HepG2 (cell line): ENCODE measurements around the gene RPL38. TPM values are rescaled to one million over a fixed set of nuclear protein-coding genes. Genes with fewer than 3 reads are reported as not detected.

Experiments
- ATAC-seq: fragments of 200-7000 bp; cut with Tn5 transposase; 3 replicates; pipeline ENCODE4 v1.9.1; 2020; ENCODE audit warnings: mild to moderate bottlenecking, moderate library complexity
- BruUV-seq: library from RNA; stranded (reverse); fragments of 400-500 nt; replicated peaks from 2 replicates; lab custom pipeline; 2021; lab: Mats Ljungman, UMichigan
- CTCF ChIA-PET: fragments of 300-600 bp; formaldehyde crosslinking; extraction: SDS; loops from one replicate; lab custom pipeline; 2021; ENCODE audit warnings: low total read pairs, inconsistent platforms, low intra/inter-chr PET ratio; lab: Yijun Ruan, JAX
- POLR2A ChIA-PET: fragments of 350-600 bp; sonication (Branson Sonifier 250); formaldehyde crosslinking; loops from one replicate; lab custom pipeline; 2020; ENCODE audit warnings: antibody characterized with exemption, inconsistent platforms; lab: Yijun Ruan, JAX
- DNase-seq: peaks from one replicate; pipeline ENCODE4 v3.0.0-alpha.2; 2015; ENCODE audit warnings: low spot score
- FAIRE-seq: peaks from 3 replicates; lab custom pipeline; 2011; peaks lifted over from hg19 to GRCh38; lab: Jason Lieb, UNC
- H2AFZ ChIP-seq: one replicate; pipeline ENCODE4 v1.6.1; 2011; ENCODE audit warnings: low read length, inconsistent platforms
- H3K27ac ChIP-seq: fragments of 300-600 bp; 3 replicates; pipeline ENCODE4 v1.8.0; 2011; ENCODE audit warnings: mixed run types, mild to moderate bottlenecking, mixed read lengths, low read length, inconsistent platforms; ENCODE audit not compliant: insufficient read depth; ENCODE audit errors: extremely low read length
- H3K27me3 ChIP-seq, 2 experiments: fragments of 200-600 bp in 1 of 2; 2 replicates in 1 of 2; 3 replicates in 1 of 2; pipeline versions ENCODE4 v1.6.0 to v1.8.0; 2011; ENCODE audit warnings: low read length in 2 of 2, mild to moderate bottlenecking in 2 of 2, moderate library complexity in 2 of 2, inconsistent platforms in 1 of 2; ENCODE audit not compliant: insufficient read depth in 2 of 2, control insufficient read depth in 1 of 2
- H3K36me3 ChIP-seq, 2 experiments: fragments of 200-600 bp in 1 of 2; replicated peaks in 1 of 2; 2 replicates in 1 of 2; 3 replicates in 1 of 2; pipeline versions ENCODE4 v1.5.1 to v1.8.0; 2011; ENCODE audit warnings: low read length in 2 of 2, inconsistent platforms in 1 of 2; ENCODE audit not compliant: insufficient read depth in 2 of 2, control insufficient read depth in 1 of 2
- H3K4me1 ChIP-seq: 2 replicates; pipeline ENCODE4 v1.5.1; 2012; ENCODE audit warnings: low read length, inconsistent platforms; ENCODE audit not compliant: insufficient read depth
- H3K4me2 ChIP-seq: 2 replicates; pipeline ENCODE4 v1.6.0; 2011; ENCODE audit warnings: low read depth, low read length, inconsistent platforms
- H3K4me3 ChIP-seq, 3 experiments: fragments of 200-600 bp in 1 of 3; sonication (generic), shearing (Covaris generic) in 1 of 3; replicated peaks in 1 of 3; 2 replicates each; pipeline ENCODE4 v1.5.1; 2011 to 2016; ENCODE audit warnings: low read length in 3 of 3, inconsistent platforms in 2 of 3, low read depth in 2 of 3, mild to moderate bottlenecking in 2 of 3, control low read depth in 1 of 3, mixed read lengths in 1 of 3; ENCODE audit not compliant: insufficient read depth in 1 of 3
- H3K79me2 ChIP-seq: one replicate; pipeline ENCODE4 v1.6.1; 2011; ENCODE audit warnings: low read length, inconsistent platforms; ENCODE audit not compliant: insufficient read depth
- H3K9ac ChIP-seq: 2 replicates; pipeline ENCODE4 v1.6.0; 2011; ENCODE audit warnings: mild to moderate bottlenecking, low read depth, low read length, inconsistent platforms; ENCODE audit not compliant: insufficient read depth
- H3K9me3 ChIP-seq: 2 replicates; pipeline ENCODE4 v1.5.1; 2012; ENCODE audit warnings: mild to moderate bottlenecking, low read length
- H4K20me1 ChIP-seq: 2 replicates; pipeline ENCODE4 v1.6.0; 2011; ENCODE audit warnings: inconsistent platforms, mild to moderate bottlenecking, low read length, moderate library complexity; ENCODE audit not compliant: insufficient read depth
- ATRX ChIP-seq: sonication (generic); formaldehyde crosslinking; IDR thresholded peaks from 2 replicates; pipeline ENCODE4 v1.4.0; 2020; ENCODE audit warnings: missing genetic modification reagents, borderline replicate concordance
- CREB3 ChIP-seq: sonication (generic); formaldehyde crosslinking; IDR thresholded peaks from 2 replicates; pipeline ENCODE4 v1.5.0; 2020; ENCODE audit warnings: missing genetic modification reagents
- GZF1 ChIP-seq: sonication (generic); formaldehyde crosslinking; IDR thresholded peaks from 2 replicates; pipeline ENCODE4 v1.5.1; 2020; ENCODE audit warnings: mild to moderate bottlenecking, missing genetic modification reagents
- HOMEZ ChIP-seq: IDR thresholded peaks from 2 replicates; pipeline ENCODE4 v1.6.1; 2016; ENCODE audit warnings: low read depth
- NBN ChIP-seq: fragments of 450-650 bp; conservative IDR thresholded peaks from 2 replicates; pipeline ENCODE4 v1.6.1; 2017
- PAWR ChIP-seq: sonication (generic); formaldehyde crosslinking; IDR thresholded peaks from 2 replicates; pipeline ENCODE4 v1.4.0; 2020; ENCODE audit warnings: missing genetic modification reagents, mild to moderate bottlenecking, borderline replicate concordance
- PRPF4 ChIP-seq: fragments of 200-400 bp; formaldehyde crosslinking; IDR thresholded peaks from 2 replicates; pipeline ENCODE4 v1.6.1; 2016; ENCODE audit warnings: low read length, low read depth; ENCODE audit not compliant: poor library complexity, severe bottlenecking
- RAD51 ChIP-seq: fragments of 450-650 bp; IDR thresholded peaks from 2 replicates; pipeline ENCODE4 v1.6.1; 2016; ENCODE audit warnings: borderline replicate concordance
- STAG1 ChIP-seq: sonication (generic); formaldehyde crosslinking; IDR thresholded peaks from 2 replicates; pipeline ENCODE4 v1.4.0; 2020; ENCODE audit warnings: missing genetic modification reagents
- ZBTB25 ChIP-seq: IDR thresholded peaks from 2 replicates; pipeline ENCODE4 v1.6.1; 2018; ENCODE audit warnings: missing genetic modification reagents
- ZFP36L1 ChIP-seq: sonication (generic); formaldehyde crosslinking; IDR thresholded peaks from 2 replicates; pipeline ENCODE4 v1.8.0; 2022; ENCODE audit warnings: mild to moderate bottlenecking, missing genetic modification reagents, moderate library complexity
- ZKSCAN8 ChIP-seq: IDR thresholded peaks from 2 replicates; pipeline ENCODE4 v1.6.1; 2016; ENCODE audit warnings: borderline replicate concordance, missing genetic modification reagents, missing compliant biosample characterization
- ZNF143 ChIP-seq: sonication (generic); formaldehyde crosslinking; IDR thresholded peaks from 2 replicates; pipeline ENCODE4 v1.4.0; 2020; ENCODE audit warnings: missing genetic modification reagents
- ZNF160 ChIP-seq: sonication (generic); formaldehyde crosslinking; IDR thresholded peaks from 2 replicates; pipeline ENCODE4 v1.8.0; 2022; ENCODE audit warnings: mild to moderate bottlenecking, inconsistent platforms, missing genetic modification reagents
- ZNF547 ChIP-seq: sonication (generic); formaldehyde crosslinking; IDR thresholded peaks from 2 replicates; pipeline ENCODE4 v1.5.1; 2020; ENCODE audit warnings: mild to moderate bottlenecking, missing genetic modification reagents
- ZNF639 ChIP-seq: conservative IDR thresholded peaks from 2 replicates; pipeline ENCODE4 v1.6.1; 2018; ENCODE audit warnings: missing genetic modification reagents
- ZNF780A ChIP-seq: sonication (generic); formaldehyde crosslinking; IDR thresholded peaks from 2 replicates; pipeline ENCODE4 v1.8.0; 2022; ENCODE audit warnings: mild to moderate bottlenecking, missing genetic modification reagents, moderate library complexity
- WGBS: methylation state at CpG from one replicate; pipeline ENCODE4 v1.1.6; 2017; ENCODE audit warnings: low lambda C conversion rate; 5-methylcytosine and 5-hydroxymethylcytosine counted together
- in situ Hi-C: cut with HindIII; loops from 2 replicates; pipeline ENCODE4 v1.10.0; 2017; ENCODE audit warnings: low pct_unique_long_range_greater_than_20kb; ENCODE audit not compliant: extremely low pct_ligation_motif_present
- intact Hi-C: fragments of 100-400 bp; cut with micrococcal nuclease; formaldehyde crosslinking; loops from one replicate; pipeline ENCODE4 v1.10.0; 2022; ENCODE audit not compliant: unreplicated experiment
- polyA plus RNA-seq, 8 experiments: library from polyadenylated mRNA; depleted of rRNA in 3 of 8; stranded (reverse) in 7 of 8; unstranded in 1 of 8; fragments of >200 nt; fragmentation: Illumina TruSeq in 4 of 8; extraction: Trizol in 4 of 8; gene quantifications; 2 replicates each; pipeline versions ENCODE4 v1.2.1 to v1.2.3, GENCODE V29; 2011 to 2016; ENCODE audit warnings: low read depth in 4 of 8, missing spikeins in 1 of 8, mixed read lengths in 1 of 8; ENCODE audit not compliant: insufficient read depth in 1 of 8
- total RNA-seq, 5 experiments: library from RNA; depleted of rRNA; stranded (reverse); fragments of >200 nt; fragmentation: Illumina TruSeq; extraction: Trizol; gene quantifications; 2 replicates each; pipeline ENCODE4 v1.2.3, GENCODE V29; 2016; ENCODE audit warnings: low read depth in 1 of 5

RPL38 gene
- total and polyA plus RNA-seq, 2 of the 13 experiments (the other 11 are each of a cell fraction or from before 2014, with no cell fraction given), result 2,370 to 2,372 TPM

GRCh38 chr17:74177018-74177450 lies 26.4 kb upstream of the RPL38 start:
- BruUV-seq, result no TSS peak
- H3K27me3 ChIP-seq, result peaks cover 7 to 46% of the 10 kb centered on the region in 2 experiments; a peak in 4 of 5 replicates
- no peak overlapping the region for H3K4me2 ChIP-seq
- TF ChIP-seq NBN (no peak), PAWR (CRISPR knock-in tag) (no peak), ZFP36L1 (CRISPR knock-in tag) (no peak), GZF1 (CRISPR knock-in tag) (no peak), PRPF4 (no peak), ZNF160 (no peak), ZNF547 (CRISPR knock-in tag) (no peak), CREB3 (CRISPR knock-in tag) (no peak), ATRX (no peak), ZKSCAN8 (CRISPR knock-in tag) (no peak), RAD51 (no peak), ZBTB25 (CRISPR knock-in tag) (no peak), ZNF780A (CRISPR knock-in tag) (no peak), HOMEZ (CRISPR knock-in tag) (no peak), ZNF143 (CRISPR knock-in tag) (no peak), STAG1 (no peak), ZNF639 (CRISPR knock-in tag) (no peak)
- H2AFZ ChIP-seq, result no peak overlapping the region
- FAIRE-seq (no peak), DNase-seq (no peak), ATAC-seq (peak; percentile 14; the same call in 2 of the 3 replicates)
- 0% methylated on average over 1 of the region's 1 CpG for WGBS
- H3K9me3 ChIP-seq, result no peaks in the 10 kb centered on the region
- H3K4me3 ChIP-seq, result no peak overlapping the region
- intact Hi-C loops (loop anchor here (2.0 kb wide), 1 partner anchor 748 kb away; no protein-coding TSS in a partner anchor), in situ Hi-C loops (no loop called here)
- no peaks in the 10 kb centered on the region for H3K4me1 ChIP-seq
- ChIA-PET CTCF (interaction anchor here (1.4 to 1.6 kb wide), 3 partner anchors 22 to 748 kb away, joined by 3 to 9 read pairs (median 7); no protein-coding TSS in a partner anchor), POLR2A (no interaction called here)
- H3K9ac ChIP-seq, result no peak overlapping the region
- H4K20me1 ChIP-seq, result no peaks in the 10 kb centered on the region
- H3K36me3 ChIP-seq, result no peaks in the 10 kb centered on the region
- H3K79me2 ChIP-seq, result no peaks in the 10 kb centered on the region
- H3K27ac ChIP-seq, result no peak overlapping the region
